Stimulated activated CD8-positive, alpha-beta memory T cell treated with anti-CD3 and anti-CD28 coated beads, Interleukin-2, amount 100 ng/mL, for 1 hour (primary cell): Measurements from ENCODE around the gene RND2.
A peak's percentile ranks its signal among the peaks of the same experiment; 100 is the strongest.

Experiments used
- DNase-seq, 2 donors: peaks; one replicate each; pipeline ENCODE4 v3.0.0-alpha.2; 2020; ENCODE audit warnings: low read depth in 2 of 2

Gene RND2

GRCh38 chr17:43006639-43007551, 18.1 kb upstream of the RND2 start, which contains the start of gene IFI35:
Gene IFI35, plus strand, starts transcription at chr17:43006784. Its CDS starts 164 bp downstream, at chr17:43006948.
- peak; percentile 62 to 77 for DNase-seq

GRCh38 chr17:43010667-43011308, 14.2 kb upstream of the RND2 start:
- no peak for DNase-seq

GRCh38 chr17:43011728-43012472, 13.1 kb upstream of the RND2 start:
- DNase-seq, result no peak

- no peak for DNase-seq
These were observed 11.7 kb upstream of the RND2 start for GRCh38 chr17:43013296-43013695.

- DNase-seq, result no peak
These were observed 10.9 kb upstream of the RND2 start for GRCh38 chr17:43014020-43014648.

GRCh38 chr17:43014649-43015542, 10.1 kb upstream of the RND2 start:
- DNase-seq, result no peak

GRCh38 chr17:43015579-43015978, 9.5 kb upstream of the RND2 start:
- DNase-seq, result no peak

GRCh38 chr17:43016216-43016615, 8.8 kb upstream of the RND2 start:
- no peak for DNase-seq

- no peak for DNase-seq
These were observed 6.8 kb upstream of the RND2 start for GRCh38 chr17:43018008-43018853.

- no peak for DNase-seq
These were observed 6.1 kb upstream of the RND2 start for GRCh38 chr17:43018932-43019331.

- no peak for DNase-seq
These were observed 5.6 kb upstream of the RND2 start for GRCh38 chr17:43019418-43019817.

- DNase-seq, result no peak
These were observed 4.9 kb upstream of the RND2 start for GRCh38 chr17:43020030-43020621.

- DNase-seq, result peak in 1 of 2 donors; percentile 30
These were observed 4.0 kb upstream of the RND2 start for GRCh38 chr17:43020789-43021740.

- peak; percentile 34 to 39 for DNase-seq
These were observed 3.1 kb upstream of the RND2 start, which contains the start of gene VAT1 for GRCh38 chr17:43021741-43022512. Gene VAT1, minus strand, starts transcription at chr17:43022385. Its CDS starts 63 bp downstream, at chr17:43022322.

GRCh38 chr17:43025290-43025657, 243 bp downstream of the RND2 start:
- DNase-seq, result no peak

- no peak for DNase-seq
These were observed 921 bp downstream of the RND2 start for GRCh38 chr17:43025766-43026537.

GRCh38 chr17:43026595-43026994, 1.6 kb downstream of the RND2 start:
- DNase-seq, result no peak
